Measurements from ENCODE around the gene SEC14L5.

DNA sequence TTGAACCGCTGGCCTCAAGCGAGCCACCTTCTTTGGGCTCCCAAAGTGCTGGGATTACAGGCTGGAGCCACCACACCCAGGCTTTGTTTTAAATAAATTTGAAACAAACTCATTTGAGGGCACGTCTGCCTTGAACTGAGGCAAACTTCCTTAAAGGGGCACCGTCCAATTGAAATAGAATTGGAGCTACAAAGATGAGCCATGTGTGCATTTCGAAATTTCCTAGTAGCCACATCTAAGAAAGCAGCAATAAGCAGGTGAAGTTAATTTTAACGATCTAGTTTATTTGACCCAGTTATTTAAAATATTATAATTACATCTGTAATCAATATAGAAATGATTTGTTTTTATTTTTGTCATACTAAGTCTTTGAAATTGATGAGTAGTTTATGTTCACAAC lies 108.4 kb downstream of the SEC14L5 start:
- TF ChIP-seq, protein P1, sequence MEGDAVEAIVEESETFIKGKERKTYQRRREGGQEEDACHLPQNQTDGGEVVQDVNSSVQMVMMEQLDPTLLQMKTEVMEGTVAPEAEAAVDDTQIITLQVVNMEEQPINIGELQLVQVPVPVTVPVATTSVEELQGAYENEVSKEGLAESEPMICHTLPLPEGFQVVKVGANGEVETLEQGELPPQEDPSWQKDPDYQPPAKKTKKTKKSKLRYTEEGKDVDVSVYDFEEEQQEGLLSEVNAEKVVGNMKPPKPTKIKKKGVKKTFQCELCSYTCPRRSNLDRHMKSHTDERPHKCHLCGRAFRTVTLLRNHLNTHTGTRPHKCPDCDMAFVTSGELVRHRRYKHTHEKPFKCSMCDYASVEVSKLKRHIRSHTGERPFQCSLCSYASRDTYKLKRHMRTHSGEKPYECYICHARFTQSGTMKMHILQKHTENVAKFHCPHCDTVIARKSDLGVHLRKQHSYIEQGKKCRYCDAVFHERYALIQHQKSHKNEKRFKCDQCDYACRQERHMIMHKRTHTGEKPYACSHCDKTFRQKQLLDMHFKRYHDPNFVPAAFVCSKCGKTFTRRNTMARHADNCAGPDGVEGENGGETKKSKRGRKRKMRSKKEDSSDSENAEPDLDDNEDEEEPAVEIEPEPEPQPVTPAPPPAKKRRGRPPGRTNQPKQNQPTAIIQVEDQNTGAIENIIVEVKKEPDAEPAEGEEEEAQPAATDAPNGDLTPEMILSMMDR (conservative IDR thresholded peaks at IDR 0.05): no peak
- no peak for TF ChIP-seq ZFX (IDR thresholded peaks at IDR 0.05)
